Non-pigmented ciliary epithelial cell (primary cell): Measurements from ENCODE around the gene CNTNAP2.
"Not testable (repeated sequence)": the region's sequence is repeated elsewhere in the genome, so short reads cannot be mapped to it uniquely, and the experiment has no call there.

Source experiments
- DNase-seq: peaks from one replicate; pipeline ENCODE4 v3.0.0-alpha.2; 2010; ENCODE audit warnings: low read depth

CNTNAP2 gene

GRCh38 chr7:146150153-146150552 lies 33.6 kb downstream of the CNTNAP2 start:
- no peak for DNase-seq

GRCh38 chr7:146172112-146172511 lies 55.5 kb downstream of the CNTNAP2 start:
- no peak for DNase-seq

GRCh38 chr7:146175716-146176115 lies 59.1 kb downstream of the CNTNAP2 start:
- no peak for DNase-seq

GRCh38 chr7:146176860-146177259 lies 60.3 kb downstream of the CNTNAP2 start:
- no peak for DNase-seq

- no peak for DNase-seq
Observed at GRCh38 chr7:146177301-146177700, 60.7 kb downstream of the CNTNAP2 start.

- no peak for DNase-seq
Observed at GRCh38 chr7:146185844-146186243, 69.2 kb downstream of the CNTNAP2 start.

- not testable (repeated sequence) for DNase-seq
Observed at GRCh38 chr7:146191428-146191827, 74.8 kb downstream of the CNTNAP2 start.

- DNase-seq: no peak
Observed at GRCh38 chr7:146201945-146202344, 85.3 kb downstream of the CNTNAP2 start.

- no peak for DNase-seq
Observed at GRCh38 chr7:146206270-146206669, 89.7 kb downstream of the CNTNAP2 start.

GRCh38 chr7:146208492-146208891 lies 91.9 kb downstream of the CNTNAP2 start:
- no peak for DNase-seq

- no peak for DNase-seq
Observed at GRCh38 chr7:146214842-146215241, 98.2 kb downstream of the CNTNAP2 start.

- no peak for DNase-seq
Observed at GRCh38 chr7:146216396-146217041, 99.9 kb downstream of the CNTNAP2 start.

- DNase-seq: no peak
Observed at GRCh38 chr7:146223851-146224250, 107.2 kb downstream of the CNTNAP2 start.

GRCh38 chr7:146232604-146233003 lies 116.0 kb downstream of the CNTNAP2 start:
- DNase-seq: no peak

GRCh38 chr7:146235195-146235594 lies 118.6 kb downstream of the CNTNAP2 start:
- no peak for DNase-seq

- DNase-seq: no peak
Observed at GRCh38 chr7:146242661-146243060, 126.1 kb downstream of the CNTNAP2 start.

- not testable (repeated sequence) for DNase-seq
Observed at GRCh38 chr7:146247991-146248390, 131.4 kb downstream of the CNTNAP2 start.

- not testable (repeated sequence) for DNase-seq
Observed at GRCh38 chr7:146248744-146249143, 132.1 kb downstream of the CNTNAP2 start.

GRCh38 chr7:146249272-146249671 lies 132.7 kb downstream of the CNTNAP2 start:
- DNase-seq: no peak

- DNase-seq: no peak
Observed at GRCh38 chr7:146255609-146256008, 139.0 kb downstream of the CNTNAP2 start.

GRCh38 chr7:146262527-146262926 lies 145.9 kb downstream of the CNTNAP2 start:
- DNase-seq: no peak

GRCh38 chr7:146276888-146277287 lies 160.3 kb downstream of the CNTNAP2 start:
- no peak for DNase-seq

GRCh38 chr7:146285418-146285817 lies 168.8 kb downstream of the CNTNAP2 start:
- no peak for DNase-seq

- no peak for DNase-seq
Observed at GRCh38 chr7:146290746-146291145, 174.1 kb downstream of the CNTNAP2 start.
